ENCODE results near the gene CSTF3.

Gene CSTF3

DNA sequence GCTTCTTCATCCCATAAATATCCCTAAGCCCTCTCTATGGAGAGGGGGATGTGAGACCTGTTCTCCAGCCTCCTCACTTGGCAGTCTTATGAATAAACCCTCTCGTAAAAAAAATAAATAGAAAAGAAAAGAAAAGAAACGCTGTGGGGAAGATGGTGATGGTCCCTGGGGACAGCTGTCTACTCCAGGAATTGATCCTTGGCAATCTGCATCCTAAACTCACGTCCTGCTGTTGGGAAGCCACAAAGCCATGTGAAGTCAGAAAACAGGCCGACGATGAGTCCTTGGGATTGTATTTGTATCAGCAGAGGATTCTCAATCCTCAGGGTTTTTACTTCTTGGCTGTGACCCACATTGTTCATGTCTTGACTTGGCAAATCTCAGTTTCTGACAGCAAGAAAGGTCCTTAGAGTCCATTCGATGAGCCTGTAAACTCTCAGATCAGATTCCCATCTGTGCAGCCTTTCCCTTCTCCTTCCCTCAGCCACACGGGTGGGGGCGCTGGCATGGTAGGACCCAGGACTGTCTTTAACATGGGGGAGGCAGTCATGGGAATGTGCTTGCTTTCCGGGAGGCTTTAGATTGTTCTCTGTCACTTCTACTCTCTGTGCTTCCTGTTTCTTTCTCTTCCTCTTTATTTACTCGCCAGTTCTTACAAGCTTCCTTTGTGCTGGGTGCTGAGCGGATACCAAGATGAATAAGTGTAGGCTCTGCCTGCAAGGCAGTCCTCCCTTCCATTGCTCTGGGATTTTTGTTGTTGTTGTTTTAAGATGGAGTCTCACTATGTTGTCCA lies 97.1 kb downstream of the CSTF3 start:
- DNase-seq (ENCODE audit: insufficient read length, low spot score) (no peak), FAIRE-seq (no peak)
- TF ChIP-seq CTCF (IDR thresholded peaks at IDR 0.05; ENCODE audit: insufficient read depth, missing control alignments): no peak

- no peak for TF ChIP-seq CTCF (IDR thresholded peaks at IDR 0.05; ENCODE audit: insufficient read depth, missing control alignments)
- FAIRE-seq: no peak
- no peak for DNase-seq (ENCODE audit: insufficient read length, low spot score)
Observed at GRCh38 chr11:33063326-33063881, 97.9 kb downstream of the CSTF3 start.

DNA sequence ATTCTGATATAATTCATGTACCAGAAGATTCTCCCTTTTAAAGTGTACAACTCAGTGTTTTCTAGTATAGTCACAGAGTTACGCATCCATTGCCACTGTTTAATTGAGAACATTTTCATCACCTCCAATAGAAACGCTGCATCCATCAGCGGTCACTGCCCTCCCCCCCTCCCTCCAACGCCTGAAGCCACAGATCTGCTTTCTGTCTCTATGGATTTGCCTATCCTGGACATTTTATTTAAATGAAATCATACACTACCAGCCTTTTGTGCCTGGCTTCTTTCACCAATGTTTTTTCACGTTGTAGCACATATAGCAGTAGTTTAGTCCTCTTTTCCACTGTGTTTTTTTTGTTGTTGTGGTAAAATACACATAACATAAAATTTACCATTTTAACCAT lies 99.1 kb downstream of the CSTF3 start:
- FAIRE-seq (no peak), DNase-seq (ENCODE audit: insufficient read length, low spot score) (no peak)
- no peak for TF ChIP-seq CTCF (IDR thresholded peaks at IDR 0.05; ENCODE audit: insufficient read depth, missing control alignments)

GRCh38 chr11:33060271-33060670 lies 101.0 kb downstream of the CSTF3 start:
- TF ChIP-seq CTCF (IDR thresholded peaks at IDR 0.05; ENCODE audit: insufficient read depth, missing control alignments): no peak
- FAIRE-seq (no peak), DNase-seq (ENCODE audit: insufficient read length, low spot score) (no peak)

DNA sequence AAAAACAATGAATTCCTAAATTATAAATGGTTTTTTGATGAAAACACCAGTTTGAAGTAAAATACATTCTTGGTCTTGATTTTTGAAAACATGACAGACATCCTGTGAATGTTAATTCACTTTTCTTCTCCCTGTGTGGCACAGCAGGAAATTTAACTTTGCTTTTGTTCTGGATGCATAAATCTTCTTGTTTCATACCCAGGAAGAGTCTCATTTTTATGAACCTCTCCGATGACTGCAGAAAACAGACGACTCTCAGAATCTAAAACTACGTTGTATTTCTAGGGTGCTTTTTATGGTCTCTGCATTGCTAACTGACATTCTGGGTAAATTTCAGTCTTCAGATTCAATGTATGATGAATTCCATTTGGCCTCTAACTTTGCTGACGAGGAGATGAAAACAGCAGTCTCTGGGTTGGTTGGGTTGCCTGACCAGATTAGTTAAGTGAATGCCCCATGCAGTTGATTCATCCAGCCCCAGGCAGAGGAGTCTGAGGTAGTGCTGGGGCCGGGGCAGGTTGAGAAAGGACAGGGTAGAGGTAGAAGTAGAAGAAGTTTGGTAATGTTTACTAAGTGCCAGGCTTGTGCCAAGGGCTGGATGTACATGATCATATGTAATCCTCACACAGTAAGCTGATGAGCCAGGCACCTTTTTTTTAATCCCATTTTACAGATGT lies 101.8 kb downstream of the CSTF3 start:
- FAIRE-seq: no peak
- TF ChIP-seq CTCF (IDR thresholded peaks at IDR 0.05; ENCODE audit: insufficient read depth, missing control alignments): no peak

DNA sequence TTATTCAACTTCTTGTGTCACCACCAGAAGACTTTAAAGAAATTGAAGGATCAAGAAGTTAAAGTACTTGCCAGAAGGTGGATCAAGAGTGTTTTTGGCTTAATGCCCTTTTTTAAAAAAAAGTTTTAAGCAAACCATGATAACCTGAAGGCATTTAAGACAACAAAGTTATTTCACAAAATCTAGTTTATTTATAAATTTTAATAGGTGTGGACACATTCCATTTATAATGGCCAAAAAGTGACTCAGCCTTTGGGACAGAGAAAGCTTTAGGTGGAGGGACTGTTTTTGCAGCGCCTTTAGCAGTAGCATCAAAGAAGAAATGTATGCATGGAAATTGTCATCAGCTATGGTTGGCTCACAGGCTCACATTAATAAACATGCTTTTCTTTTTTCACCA lies 104.0 kb downstream of the CSTF3 start:
- DNase-seq (ENCODE audit: insufficient read length, low spot score): no peak
- no peak for FAIRE-seq

More for the DNA sequence above, 101.8 kb downstream of the CSTF3 start:
- DNase-seq (ENCODE audit: insufficient read length, low spot score): no peak

More for the DNA sequence above, 104.0 kb downstream of the CSTF3 start:
- TF ChIP-seq CTCF (IDR thresholded peaks at IDR 0.05; ENCODE audit: insufficient read depth, missing control alignments): no peak

All from D721Med (cell line).